Left ventricle myocardium inferior (tissue), 1 donor: ENCODE measurements around the gene LRMDA. TPM values are rescaled to one million over a fixed set of nuclear protein-coding genes. Genes with fewer than 3 reads are reported as not detected.

Experiments
- DNase-seq: peaks from one replicate; pipeline ENCODE4 v3.0.0-alpha.2; 2020
- H3K27ac ChIP-seq: fragments of 200-600 bp; replicated peaks from 2 replicates; pipeline ENCODE4 v1.8.0; 2021
- H3K27me3 ChIP-seq: fragments of 200-600 bp; 2 replicates; pipeline ENCODE4 v1.8.0; 2021; ENCODE audit warnings: low read depth
- H3K36me3 ChIP-seq: fragments of 200-600 bp; 2 replicates; pipeline ENCODE4 v1.8.0; 2021
- H3K4me1 ChIP-seq: fragments of 200-600 bp; 2 replicates; pipeline ENCODE4 v1.8.0; 2021
- H3K4me3 ChIP-seq: fragments of 200-600 bp; 2 replicates; pipeline ENCODE4 v1.8.0; 2021; ENCODE audit warnings: mild to moderate bottlenecking, moderate library complexity
- H3K9me3 ChIP-seq: fragments of 200-600 bp; replicated peaks from 2 replicates; pipeline ENCODE4 v1.8.0; 2021
- intact Hi-C: fragments of 100-400 bp; cut with micrococcal nuclease; formaldehyde crosslinking; loops from one replicate; pipeline ENCODE4 v1.11.0; 2022
- total RNA-seq: library from RNA; stranded (reverse); fragmentation: NEBNext Ultra II Directional; extraction: Animal tissue kit (Norgen Biotek cat#: 25700); gene quantifications from one replicate; pipeline ENCODE4 v1.2.1, GENCODE V29; 2021
- TF ChIP-seq, protein P1 (sequence below): fragments of 200-600 bp; IDR thresholded peaks from 2 replicates; pipeline ENCODE4 v1.8.0; 2021; ENCODE audit warnings: antibody characterized with exemption, mild to moderate bottlenecking, borderline replicate concordance
- donor health status: DM: no; HTN: yes; CAD: no; lungs with severe emphysema.

LRMDA gene
- total RNA-seq, 1 donor from 2014 or later, result 18.7 TPM

- no peak for DNase-seq
- Histone ChIP-seq H3K27ac (no peak overlapping the region), H3K4me3 (no peak overlapping the region), H3K9me3 (peaks cover 11% of the 10 kb centered on the region), H3K36me3 (no peaks in the 10 kb centered on the region), H3K27me3 (no peaks in the 10 kb centered on the region), H3K4me1 (no peaks in the 10 kb centered on the region)
- TF ChIP-seq, protein P1, sequence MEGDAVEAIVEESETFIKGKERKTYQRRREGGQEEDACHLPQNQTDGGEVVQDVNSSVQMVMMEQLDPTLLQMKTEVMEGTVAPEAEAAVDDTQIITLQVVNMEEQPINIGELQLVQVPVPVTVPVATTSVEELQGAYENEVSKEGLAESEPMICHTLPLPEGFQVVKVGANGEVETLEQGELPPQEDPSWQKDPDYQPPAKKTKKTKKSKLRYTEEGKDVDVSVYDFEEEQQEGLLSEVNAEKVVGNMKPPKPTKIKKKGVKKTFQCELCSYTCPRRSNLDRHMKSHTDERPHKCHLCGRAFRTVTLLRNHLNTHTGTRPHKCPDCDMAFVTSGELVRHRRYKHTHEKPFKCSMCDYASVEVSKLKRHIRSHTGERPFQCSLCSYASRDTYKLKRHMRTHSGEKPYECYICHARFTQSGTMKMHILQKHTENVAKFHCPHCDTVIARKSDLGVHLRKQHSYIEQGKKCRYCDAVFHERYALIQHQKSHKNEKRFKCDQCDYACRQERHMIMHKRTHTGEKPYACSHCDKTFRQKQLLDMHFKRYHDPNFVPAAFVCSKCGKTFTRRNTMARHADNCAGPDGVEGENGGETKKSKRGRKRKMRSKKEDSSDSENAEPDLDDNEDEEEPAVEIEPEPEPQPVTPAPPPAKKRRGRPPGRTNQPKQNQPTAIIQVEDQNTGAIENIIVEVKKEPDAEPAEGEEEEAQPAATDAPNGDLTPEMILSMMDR, result no peak
- intact Hi-C loops, result no loop called here
Measured at GRCh38 chr10:76415554-76415953, 984.1 kb downstream of the LRMDA start.

DNA sequence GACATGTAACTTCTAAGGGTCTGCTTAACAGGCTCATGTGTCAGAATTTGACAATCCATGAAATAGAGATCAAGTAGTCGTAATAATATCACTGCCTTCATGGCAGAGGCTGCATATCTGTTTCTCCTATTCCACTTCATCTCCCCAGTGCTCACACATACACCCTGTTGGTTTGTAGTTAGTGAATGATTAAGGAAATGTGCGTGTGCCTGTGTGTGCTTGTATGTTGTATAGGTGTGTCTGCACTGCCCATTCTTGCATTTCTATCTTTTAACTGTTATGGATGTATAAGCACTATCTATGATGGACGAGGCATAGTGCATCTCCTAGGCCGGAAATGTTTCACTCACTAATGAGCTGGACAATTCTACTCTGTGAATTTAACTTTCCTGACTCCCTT is 985.2 kb downstream of the LRMDA start:
- DNase-seq, result no peak
- intact Hi-C loops, result no loop called here
- no peak overlapping the region for H3K4me3 ChIP-seq
- H3K27ac ChIP-seq, result no peak overlapping the region
- no peaks in the 10 kb centered on the region for H3K27me3 ChIP-seq
- H3K4me1 ChIP-seq, result no peaks in the 10 kb centered on the region
- TF ChIP-seq, protein P1, result no peak
- peaks cover 11% of the 10 kb centered on the region for H3K9me3 ChIP-seq
- no peaks in the 10 kb centered on the region for H3K36me3 ChIP-seq

DNA sequence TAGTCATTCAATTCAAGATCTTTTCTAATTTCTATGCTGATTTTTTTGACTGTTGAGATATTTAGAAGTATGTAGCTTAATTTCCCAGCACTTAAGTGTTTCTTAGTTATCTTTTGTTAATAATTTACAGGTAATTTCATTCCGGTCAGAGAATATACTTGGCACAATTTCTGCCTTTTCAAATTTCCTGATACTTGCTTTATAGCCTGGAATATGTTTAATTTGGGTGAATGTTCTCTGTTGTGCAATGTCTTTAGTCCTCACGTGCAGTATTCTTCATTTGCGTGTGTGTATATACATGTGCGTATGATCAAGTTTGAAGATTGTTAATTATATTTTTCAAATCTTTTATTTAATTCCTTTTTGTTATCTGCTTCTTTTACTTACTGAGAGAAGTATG is 989.3 kb downstream of the LRMDA start:
- Histone ChIP-seq H3K9me3 (peaks cover 11% of the 10 kb centered on the region), H3K36me3 (no peaks in the 10 kb centered on the region), H3K4me3 (no peak overlapping the region), H3K27me3 (no peaks in the 10 kb centered on the region), H3K27ac (no peak overlapping the region), H3K4me1 (no peaks in the 10 kb centered on the region)
- intact Hi-C loops, result no loop called here
- TF ChIP-seq, protein P1, result no peak
- no peak for DNase-seq

GRCh38 chr10:76422769-76423168 is 991.3 kb downstream of the LRMDA start:
- peaks cover 11% of the 10 kb centered on the region for H3K9me3 ChIP-seq
- H3K4me1 ChIP-seq, result no peaks in the 10 kb centered on the region
- H3K27me3 ChIP-seq, result no peaks in the 10 kb centered on the region
- no peak overlapping the region for H3K27ac ChIP-seq
- no peaks in the 10 kb centered on the region for H3K36me3 ChIP-seq
- DNase-seq, result no peak
- no peak overlapping the region for H3K4me3 ChIP-seq
- intact Hi-C loops, result no loop called here
- TF ChIP-seq, protein P1, result peak; percentile 21

- no peaks in the 10 kb centered on the region for H3K36me3 ChIP-seq
- H3K4me1 ChIP-seq, result peaks cover 53% of the 10 kb centered on the region
- TF ChIP-seq, protein P1, result no peak
- H3K27me3 ChIP-seq, result no peaks in the 10 kb centered on the region
- no peak overlapping the region for H3K4me3 ChIP-seq
- no peaks in the 10 kb centered on the region for H3K9me3 ChIP-seq
- DNase-seq, result no peak
- H3K27ac ChIP-seq, result peak overlapping the region; percentile 91
- intact Hi-C loops, result no loop called here
Measured at GRCh38 chr10:76428551-76429367, 997.3 kb downstream of the LRMDA start.
